Measurements from ENCODE around the gene PIM1.

DNA sequence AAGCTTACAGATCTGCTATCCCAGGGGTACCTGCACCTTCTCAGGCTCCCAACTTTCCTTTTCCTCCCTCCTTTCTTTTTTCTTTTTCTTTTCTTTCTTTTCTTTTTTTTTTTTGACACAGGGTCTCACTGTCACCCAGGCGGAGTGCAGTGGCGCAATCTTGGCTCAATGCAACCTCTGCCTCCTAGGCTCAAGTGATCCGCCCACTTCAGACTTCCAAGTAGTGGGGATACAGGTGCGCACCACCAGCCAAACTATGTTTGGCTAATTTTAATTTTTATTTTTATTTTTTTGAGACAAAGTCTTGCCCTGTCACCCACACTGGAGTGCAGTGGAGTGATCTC is 36.0 kb downstream of the PIM1 start:
- TF ChIP-seq, protein P1, sequence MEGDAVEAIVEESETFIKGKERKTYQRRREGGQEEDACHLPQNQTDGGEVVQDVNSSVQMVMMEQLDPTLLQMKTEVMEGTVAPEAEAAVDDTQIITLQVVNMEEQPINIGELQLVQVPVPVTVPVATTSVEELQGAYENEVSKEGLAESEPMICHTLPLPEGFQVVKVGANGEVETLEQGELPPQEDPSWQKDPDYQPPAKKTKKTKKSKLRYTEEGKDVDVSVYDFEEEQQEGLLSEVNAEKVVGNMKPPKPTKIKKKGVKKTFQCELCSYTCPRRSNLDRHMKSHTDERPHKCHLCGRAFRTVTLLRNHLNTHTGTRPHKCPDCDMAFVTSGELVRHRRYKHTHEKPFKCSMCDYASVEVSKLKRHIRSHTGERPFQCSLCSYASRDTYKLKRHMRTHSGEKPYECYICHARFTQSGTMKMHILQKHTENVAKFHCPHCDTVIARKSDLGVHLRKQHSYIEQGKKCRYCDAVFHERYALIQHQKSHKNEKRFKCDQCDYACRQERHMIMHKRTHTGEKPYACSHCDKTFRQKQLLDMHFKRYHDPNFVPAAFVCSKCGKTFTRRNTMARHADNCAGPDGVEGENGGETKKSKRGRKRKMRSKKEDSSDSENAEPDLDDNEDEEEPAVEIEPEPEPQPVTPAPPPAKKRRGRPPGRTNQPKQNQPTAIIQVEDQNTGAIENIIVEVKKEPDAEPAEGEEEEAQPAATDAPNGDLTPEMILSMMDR (IDR thresholded peaks at IDR 0.05) = no peak
- no peak for TF ChIP-seq POLR2A (IDR thresholded peaks at IDR 0.05)
